DOHH2 (cell line): ENCODE results near the gene NF1.

Experiments
- EZH2phosphoT487 ChIP-seq: fragments of 200-600 bp; sonication (generic); IDR thresholded peaks from 2 replicates; pipeline ENCODE4 v1.6.1; 2017; ENCODE audit warnings: borderline replicate concordance, mild to moderate bottlenecking, antibody characterized with exemption, low read length, moderate library complexity, mixed read lengths
- TF ChIP-seq, protein P1 (sequence below): fragments of 200-600 bp; sonication (generic); IDR thresholded peaks from one replicate; pipeline ENCODE4 v1.5.1; 2014; ENCODE audit warnings: antibody characterized with exemption, mild to moderate bottlenecking, low read depth, low read length; ENCODE audit not compliant: poor library complexity, severe bottlenecking

DNA sequence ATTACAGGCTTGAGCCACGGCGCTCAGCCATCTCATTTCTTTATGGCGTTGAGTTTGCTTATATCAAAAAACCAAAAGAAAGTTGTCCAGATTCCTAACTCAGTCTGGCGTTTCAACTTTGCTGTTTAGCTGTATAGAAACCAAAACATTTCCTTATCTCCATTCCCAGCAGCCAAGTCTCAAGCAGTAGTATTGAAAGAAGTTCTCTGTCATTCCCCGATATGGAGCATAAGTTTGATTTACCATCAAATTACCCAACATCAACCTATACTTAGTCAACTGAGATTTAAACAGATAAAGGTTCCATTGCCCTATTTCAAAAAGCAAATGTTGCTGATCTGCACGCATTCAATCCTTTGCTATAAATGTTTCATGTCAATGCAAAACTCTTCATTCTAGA is 269.2 kb downstream of the NF1 start:
- TF ChIP-seq, protein P1, sequence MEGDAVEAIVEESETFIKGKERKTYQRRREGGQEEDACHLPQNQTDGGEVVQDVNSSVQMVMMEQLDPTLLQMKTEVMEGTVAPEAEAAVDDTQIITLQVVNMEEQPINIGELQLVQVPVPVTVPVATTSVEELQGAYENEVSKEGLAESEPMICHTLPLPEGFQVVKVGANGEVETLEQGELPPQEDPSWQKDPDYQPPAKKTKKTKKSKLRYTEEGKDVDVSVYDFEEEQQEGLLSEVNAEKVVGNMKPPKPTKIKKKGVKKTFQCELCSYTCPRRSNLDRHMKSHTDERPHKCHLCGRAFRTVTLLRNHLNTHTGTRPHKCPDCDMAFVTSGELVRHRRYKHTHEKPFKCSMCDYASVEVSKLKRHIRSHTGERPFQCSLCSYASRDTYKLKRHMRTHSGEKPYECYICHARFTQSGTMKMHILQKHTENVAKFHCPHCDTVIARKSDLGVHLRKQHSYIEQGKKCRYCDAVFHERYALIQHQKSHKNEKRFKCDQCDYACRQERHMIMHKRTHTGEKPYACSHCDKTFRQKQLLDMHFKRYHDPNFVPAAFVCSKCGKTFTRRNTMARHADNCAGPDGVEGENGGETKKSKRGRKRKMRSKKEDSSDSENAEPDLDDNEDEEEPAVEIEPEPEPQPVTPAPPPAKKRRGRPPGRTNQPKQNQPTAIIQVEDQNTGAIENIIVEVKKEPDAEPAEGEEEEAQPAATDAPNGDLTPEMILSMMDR: no peak
- no peak for TF ChIP-seq EZH2phosphoT487
